Fibroblast of the aortic adventitia (primary cell): ENCODE measurements around the gene TM2D3. TPM values are rescaled to one million over a fixed set of nuclear protein-coding genes. Genes with fewer than 3 reads are reported as not detected.
A peak's percentile ranks its signal among the peaks of the same experiment; 100 is the strongest.

Source experiments
- DNase-seq: peaks from one replicate; pipeline ENCODE4 v3.0.0-alpha.2; 2010; ENCODE audit warnings: low read depth
- H3K4me3 ChIP-seq: 2 replicates; pipeline ENCODE4 v1.5.1; 2011; ENCODE audit warnings: low read depth, mild to moderate bottlenecking, control low read depth, low read length, moderate library complexity
- total RNA-seq: library from RNA; depleted of rRNA; stranded (reverse); fragments of >200 nt; gene quantifications from 2 replicates; pipeline ENCODE4 v1.2.3, GENCODE V29; 2012; ENCODE audit warnings: low replicate concordance
- TF ChIP-seq, protein P1 (sequence below): IDR thresholded peaks from 2 replicates; pipeline ENCODE4 v1.5.1; 2011; ENCODE audit warnings: mild to moderate bottlenecking, low read length, control low read depth, inconsistent platforms; ENCODE audit not compliant: insufficient read depth

The TM2D3 gene, protein sequence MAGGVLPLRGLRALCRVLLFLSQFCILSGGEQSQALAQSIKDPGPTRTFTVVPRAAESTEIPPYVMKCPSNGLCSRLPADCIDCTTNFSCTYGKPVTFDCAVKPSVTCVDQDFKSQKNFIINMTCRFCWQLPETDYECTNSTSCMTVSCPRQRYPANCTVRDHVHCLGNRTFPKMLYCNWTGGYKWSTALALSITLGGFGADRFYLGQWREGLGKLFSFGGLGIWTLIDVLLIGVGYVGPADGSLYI
- total RNA-seq, result 37.0 and 41.8 TPM in 2 replicates

DNA sequence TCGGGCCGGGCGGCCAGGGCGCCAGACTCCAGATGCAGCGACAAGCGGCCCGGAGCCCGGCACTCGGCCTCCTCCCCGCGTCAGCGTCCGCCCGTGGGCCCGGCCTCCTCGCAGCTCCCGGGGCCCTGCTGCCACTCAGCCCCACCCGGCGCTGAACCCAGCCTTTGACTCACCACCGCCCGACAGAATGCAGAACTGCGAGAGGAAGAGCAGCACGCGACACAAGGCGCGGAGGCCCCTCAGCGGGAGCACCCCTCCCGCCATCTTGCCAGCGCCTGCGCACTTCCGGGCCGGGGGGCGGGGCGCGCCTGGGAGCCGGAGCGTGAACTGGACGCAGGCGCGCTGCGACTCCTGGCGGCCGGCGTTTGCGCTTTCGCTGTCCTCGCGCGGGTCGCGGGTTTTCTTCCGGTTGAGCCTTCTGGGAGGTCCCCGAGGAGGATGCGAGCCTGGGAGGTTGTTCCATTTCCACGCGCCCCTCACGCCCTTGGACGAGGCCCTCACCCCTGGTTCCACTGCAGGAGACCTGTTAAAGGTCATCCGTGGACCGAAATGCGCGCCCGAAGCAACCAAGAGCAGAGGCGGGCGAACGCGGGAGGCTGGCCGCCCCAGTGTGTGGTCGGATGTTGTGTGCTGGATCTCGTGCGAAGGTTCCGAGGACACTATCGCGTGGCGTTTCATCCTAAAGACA, at the start of gene TM2D3:
TM2D3 (minus strand) TSS at position 284 of the 688 bp plus-strand sequence; CDS start at position 264, 20 bp downstream.
- H3K4me3 ChIP-seq, result peak within 1 kb of the TSS; percentile 93
- TF ChIP-seq, protein P1, sequence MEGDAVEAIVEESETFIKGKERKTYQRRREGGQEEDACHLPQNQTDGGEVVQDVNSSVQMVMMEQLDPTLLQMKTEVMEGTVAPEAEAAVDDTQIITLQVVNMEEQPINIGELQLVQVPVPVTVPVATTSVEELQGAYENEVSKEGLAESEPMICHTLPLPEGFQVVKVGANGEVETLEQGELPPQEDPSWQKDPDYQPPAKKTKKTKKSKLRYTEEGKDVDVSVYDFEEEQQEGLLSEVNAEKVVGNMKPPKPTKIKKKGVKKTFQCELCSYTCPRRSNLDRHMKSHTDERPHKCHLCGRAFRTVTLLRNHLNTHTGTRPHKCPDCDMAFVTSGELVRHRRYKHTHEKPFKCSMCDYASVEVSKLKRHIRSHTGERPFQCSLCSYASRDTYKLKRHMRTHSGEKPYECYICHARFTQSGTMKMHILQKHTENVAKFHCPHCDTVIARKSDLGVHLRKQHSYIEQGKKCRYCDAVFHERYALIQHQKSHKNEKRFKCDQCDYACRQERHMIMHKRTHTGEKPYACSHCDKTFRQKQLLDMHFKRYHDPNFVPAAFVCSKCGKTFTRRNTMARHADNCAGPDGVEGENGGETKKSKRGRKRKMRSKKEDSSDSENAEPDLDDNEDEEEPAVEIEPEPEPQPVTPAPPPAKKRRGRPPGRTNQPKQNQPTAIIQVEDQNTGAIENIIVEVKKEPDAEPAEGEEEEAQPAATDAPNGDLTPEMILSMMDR, result peak; percentile 75
- peak; percentile 87 for DNase-seq

DNA sequence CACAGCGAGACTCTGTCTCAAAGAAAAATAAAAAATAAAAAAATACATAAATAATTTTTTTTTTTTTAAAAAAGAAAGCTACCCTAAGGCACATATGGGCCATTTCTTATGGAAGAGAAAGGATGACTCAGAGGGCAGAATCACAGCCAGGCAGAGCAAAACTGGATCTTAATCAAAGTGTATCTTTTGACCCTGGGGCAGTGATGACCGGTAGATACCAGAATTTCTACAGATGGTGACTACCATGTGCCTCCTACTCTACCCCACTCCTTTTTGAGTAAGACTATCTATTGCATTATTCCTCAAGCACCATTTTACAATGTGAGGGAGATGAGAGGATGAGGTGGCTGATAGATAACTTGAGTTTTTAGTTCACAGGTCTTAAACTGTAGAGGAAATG, 46.1 kb upstream of the TM2D3 start:
- DNase-seq, result no peak
- TF ChIP-seq, protein P1, result no peak
- H3K4me3 ChIP-seq, result no peak overlapping the region

DNA sequence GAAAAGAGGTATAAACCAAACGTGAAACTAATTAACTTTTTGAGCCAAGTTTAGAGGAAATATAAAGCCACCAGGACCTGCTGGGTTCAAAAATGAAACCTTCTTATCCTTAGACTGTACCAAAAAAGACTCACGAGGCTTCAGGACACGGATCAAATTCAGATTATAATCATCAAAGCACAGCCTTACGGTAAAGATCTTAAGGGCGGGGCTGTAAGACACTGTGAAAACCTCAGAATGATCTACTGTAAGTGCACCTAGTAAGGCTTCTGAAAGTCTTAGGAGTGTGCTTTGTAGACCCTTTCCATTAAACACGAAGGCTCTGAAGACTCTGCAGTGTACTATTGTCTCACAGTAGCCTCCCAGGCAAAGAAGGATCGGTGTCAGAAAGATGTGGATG, 45.3 kb upstream of the TM2D3 start:
- H3K4me3 ChIP-seq, result no peak overlapping the region
- TF ChIP-seq, protein P1, result no peak
- DNase-seq, result no peak

DNA sequence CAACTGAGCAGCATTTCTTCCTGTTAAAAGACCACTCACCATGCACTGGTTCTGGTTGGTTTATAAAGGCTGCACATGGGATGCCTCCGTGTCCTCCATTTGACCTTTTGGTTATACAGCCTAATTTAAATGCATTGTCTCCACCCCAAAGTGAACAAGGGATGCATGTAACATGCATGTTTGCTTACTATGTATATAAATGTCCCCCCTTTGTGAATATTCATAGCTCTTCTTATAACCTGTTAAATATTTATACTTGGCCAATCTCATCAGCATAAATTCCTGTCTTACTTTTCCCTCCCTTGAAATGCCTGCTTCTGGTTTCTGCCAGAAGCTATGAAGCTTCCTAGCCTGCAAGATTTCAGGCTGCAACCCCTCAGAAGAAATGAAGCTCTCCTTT, 44.6 kb upstream of the TM2D3 start:
- TF ChIP-seq, protein P1, result no peak
- H3K4me3 ChIP-seq, result no peak overlapping the region

DNA sequence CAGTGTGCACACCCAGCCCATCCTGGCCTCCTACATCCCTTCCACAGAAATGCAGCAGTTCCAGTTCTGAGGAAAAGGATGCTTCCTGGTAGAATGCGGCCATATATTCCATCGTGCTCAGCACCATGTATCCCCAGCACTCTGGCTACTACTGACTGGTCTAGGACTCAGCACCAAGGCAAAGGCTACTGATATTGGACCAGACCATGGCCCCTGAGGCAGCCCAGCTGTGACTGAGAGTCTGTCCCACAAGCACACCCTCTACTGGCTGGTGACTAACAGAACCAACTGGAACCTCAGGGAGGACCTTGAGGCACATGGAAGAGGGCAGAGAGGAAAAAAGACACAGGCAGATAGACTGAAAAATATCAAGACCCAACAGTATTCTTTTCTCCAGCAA, 42.1 kb upstream of the TM2D3 start:
- TF ChIP-seq, protein P1, result no peak
- no peak overlapping the region for H3K4me3 ChIP-seq
- no peak for DNase-seq

More for the DNA sequence above, 44.6 kb upstream of the TM2D3 start:
- DNase-seq, result no peak

DNA sequence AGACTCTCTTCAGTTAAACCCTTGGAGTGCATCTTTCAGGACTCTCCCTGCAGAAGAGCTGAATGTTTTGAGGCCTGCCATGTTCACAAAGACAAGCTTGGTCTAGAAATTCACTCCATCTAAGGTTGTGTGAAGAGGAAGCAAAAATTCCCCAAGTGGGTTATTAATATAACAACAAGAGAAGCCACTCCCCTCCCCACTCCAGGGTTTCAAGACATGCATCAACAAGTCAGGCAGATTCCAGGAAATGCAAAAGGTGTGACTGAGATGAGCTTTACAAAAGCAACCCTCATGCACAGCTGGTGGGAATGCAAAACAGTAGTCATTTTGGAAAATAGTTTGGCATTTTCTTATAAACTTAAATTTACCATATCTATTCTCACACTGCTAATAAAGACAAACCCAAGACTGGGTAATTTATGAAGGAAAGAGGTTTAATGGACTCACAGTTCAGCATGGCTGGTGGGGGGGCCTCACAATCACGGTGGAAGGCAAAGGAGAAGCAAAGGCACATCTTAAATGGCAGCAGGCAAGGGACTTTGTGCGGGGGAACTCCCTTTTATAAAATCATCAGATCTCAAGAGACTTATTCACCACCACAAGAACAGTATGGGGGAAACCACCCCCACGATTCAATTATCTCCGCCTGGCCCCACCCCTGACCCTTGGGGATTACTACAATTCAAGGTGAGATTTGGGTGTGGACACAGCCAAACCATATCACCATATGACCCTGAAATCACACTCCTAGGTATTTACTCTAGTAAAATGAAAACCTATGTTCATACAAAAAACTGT, 40.8 kb upstream of the TM2D3 start:
- DNase-seq, result no peak
- no peak overlapping the region for H3K4me3 ChIP-seq
- TF ChIP-seq, protein P1, result no peak
